Adrenal gland (tissue), 5 donors: ENCODE data around the gene RRN3.
"Not testable (repeated sequence)": the region's sequence is repeated elsewhere in the genome, so short reads cannot be mapped to it uniquely, and the experiment has no call there.

ENCODE experiments used
- POLR2A ChIP-seq, 2 donors: fragments of 450-650 bp; IDR thresholded peaks; one replicate each; pipeline ENCODE4 v1.6.1; 2017; ENCODE audit warnings: antibody characterized with exemption in 2 of 2, mild to moderate bottlenecking in 2 of 2, moderate library complexity in 1 of 2
- TF ChIP-seq, protein P1 (sequence below), 6 experiments: fragments of 450-650 bp in 4 of 6; fragments of 200-600 bp in 2 of 6; sonication (generic) in 1 of 6; IDR thresholded peaks; 1 replicate in 5 of 6; 2 replicates in 1 of 6; pipeline versions ENCODE4 v1.5.1 to v1.8.0; 2016 to 2021; ENCODE audit warnings: antibody characterized with exemption in 6 of 6, mild to moderate bottlenecking in 2 of 6, moderate library complexity in 1 of 6
- donor health status: DM: no; HTN: no; CAD: no.

- TF ChIP-seq, protein P1, sequence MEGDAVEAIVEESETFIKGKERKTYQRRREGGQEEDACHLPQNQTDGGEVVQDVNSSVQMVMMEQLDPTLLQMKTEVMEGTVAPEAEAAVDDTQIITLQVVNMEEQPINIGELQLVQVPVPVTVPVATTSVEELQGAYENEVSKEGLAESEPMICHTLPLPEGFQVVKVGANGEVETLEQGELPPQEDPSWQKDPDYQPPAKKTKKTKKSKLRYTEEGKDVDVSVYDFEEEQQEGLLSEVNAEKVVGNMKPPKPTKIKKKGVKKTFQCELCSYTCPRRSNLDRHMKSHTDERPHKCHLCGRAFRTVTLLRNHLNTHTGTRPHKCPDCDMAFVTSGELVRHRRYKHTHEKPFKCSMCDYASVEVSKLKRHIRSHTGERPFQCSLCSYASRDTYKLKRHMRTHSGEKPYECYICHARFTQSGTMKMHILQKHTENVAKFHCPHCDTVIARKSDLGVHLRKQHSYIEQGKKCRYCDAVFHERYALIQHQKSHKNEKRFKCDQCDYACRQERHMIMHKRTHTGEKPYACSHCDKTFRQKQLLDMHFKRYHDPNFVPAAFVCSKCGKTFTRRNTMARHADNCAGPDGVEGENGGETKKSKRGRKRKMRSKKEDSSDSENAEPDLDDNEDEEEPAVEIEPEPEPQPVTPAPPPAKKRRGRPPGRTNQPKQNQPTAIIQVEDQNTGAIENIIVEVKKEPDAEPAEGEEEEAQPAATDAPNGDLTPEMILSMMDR (IDR thresholded peaks at IDR 0.05) = not testable (repeated sequence)
- TF ChIP-seq POLR2A (IDR thresholded peaks at IDR 0.05) = not testable (repeated sequence)
Observed at GRCh38 chr16:15130256-15130932, 36.3 kb upstream of the RRN3 start.
